Activated CD8-positive, alpha-beta T cell treated with anti-CD3 and anti-CD28 coated beads for 36 hours (primary cell): Measurements from ENCODE around the gene BMF. TPM values are rescaled to one million over a fixed set of nuclear protein-coding genes. Genes with fewer than 3 reads are reported as not detected.

Source experiments
- ATAC-seq: fragments of 200-7000 bp; cut with Tn5 transposase; one replicate; pipeline ENCODE4 v1.10.0; 2021; ENCODE audit warnings: mild to moderate bottlenecking, moderate library complexity
- CTCF ChIA-PET: fragments of 350-600 bp; sonication (Branson Sonifier 250); formaldehyde crosslinking; loops from one replicate; lab custom pipeline; 2021; ENCODE audit warnings: antibody characterized with exemption; lab: Charles Lee
- POLR2A ChIA-PET: fragments of 350-600 bp; sonication (Branson Sonifier 250); formaldehyde crosslinking; loops from one replicate; lab custom pipeline; 2021; ENCODE audit warnings: antibody characterized with exemption; lab: Charles Lee
- DNase-seq: peaks from one replicate; pipeline ENCODE4 v3.0.0-alpha.2; 2020
- H3K27ac Mint-ChIP-seq: one replicate; pipeline ENCODE4 v1.8.0; 2021; ENCODE audit warnings: mild to moderate bottlenecking, mixed read lengths
- H3K27me3 Mint-ChIP-seq: one replicate; pipeline ENCODE4 v1.8.0; 2021; ENCODE audit warnings: mixed read lengths
- H3K36me3 Mint-ChIP-seq: one replicate; pipeline ENCODE4 v1.8.0; 2021; ENCODE audit warnings: low read depth, mixed read lengths
- H3K4me1 Mint-ChIP-seq: one replicate; pipeline ENCODE4 v1.8.0; 2021; ENCODE audit warnings: low read depth, mixed read lengths
- H3K4me3 Mint-ChIP-seq: one replicate; pipeline ENCODE4 v1.8.0; 2021; ENCODE audit warnings: mild to moderate bottlenecking, moderate library complexity, mixed read lengths
- H3K9me3 Mint-ChIP-seq: one replicate; pipeline ENCODE4 v1.8.0; 2021; ENCODE audit warnings: mixed read lengths
- intact Hi-C: fragments of 100-400 bp; cut with micrococcal nuclease; formaldehyde crosslinking; loops from one replicate; pipeline ENCODE4 v1.10.0; 2022
- total RNA-seq, 2 experiments: library from RNA; stranded (reverse); gene quantifications; one replicate each; pipeline ENCODE4 v1.2.3, GENCODE V29; 2021
- TF ChIP-seq, protein P1 (sequence below): fragments of 200-600 bp; IDR thresholded peaks from one replicate; pipeline ENCODE4 v1.8.0; 2022; ENCODE audit warnings: antibody characterized with exemption, mild to moderate bottlenecking

The BMF gene
- total RNA-seq, 2 experiments from 2014 or later = 4.2 to 4.3 TPM

DNA sequence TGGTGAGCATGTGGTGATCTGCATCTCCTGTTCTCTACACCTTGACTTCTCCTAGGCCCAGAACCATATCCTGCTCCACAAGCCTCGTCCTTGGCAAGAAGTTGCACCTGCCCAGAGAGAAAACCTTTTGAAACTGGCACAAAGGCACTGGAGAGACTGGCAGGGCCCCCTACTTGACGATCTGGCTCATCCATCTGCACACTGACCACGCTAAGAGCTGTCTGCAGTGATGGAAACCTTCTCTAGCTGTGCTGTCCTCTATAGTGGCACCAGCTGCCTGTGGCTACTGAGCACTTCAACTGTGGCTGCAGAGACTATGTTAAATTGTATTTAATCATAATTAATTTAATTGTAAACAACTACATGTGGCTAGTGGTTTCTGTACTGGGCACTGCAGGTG, 43.5 kb downstream of the BMF start:
- H3K9me3 Mint-ChIP-seq = no peaks in the 10 kb centered on the region
- ATAC-seq = no peak
- ChIA-PET CTCF (no interaction called here), POLR2A (interaction anchor here (2.1 kb wide), 1 partner anchor 28 kb away, joined by 6 read pairs; no protein-coding TSS in a partner anchor)
- no peak overlapping the region for H3K4me3 Mint-ChIP-seq
- no peak overlapping the region for H3K27ac Mint-ChIP-seq
- peaks cover 19% of the 10 kb centered on the region for H3K4me1 Mint-ChIP-seq
- TF ChIP-seq, protein P1, sequence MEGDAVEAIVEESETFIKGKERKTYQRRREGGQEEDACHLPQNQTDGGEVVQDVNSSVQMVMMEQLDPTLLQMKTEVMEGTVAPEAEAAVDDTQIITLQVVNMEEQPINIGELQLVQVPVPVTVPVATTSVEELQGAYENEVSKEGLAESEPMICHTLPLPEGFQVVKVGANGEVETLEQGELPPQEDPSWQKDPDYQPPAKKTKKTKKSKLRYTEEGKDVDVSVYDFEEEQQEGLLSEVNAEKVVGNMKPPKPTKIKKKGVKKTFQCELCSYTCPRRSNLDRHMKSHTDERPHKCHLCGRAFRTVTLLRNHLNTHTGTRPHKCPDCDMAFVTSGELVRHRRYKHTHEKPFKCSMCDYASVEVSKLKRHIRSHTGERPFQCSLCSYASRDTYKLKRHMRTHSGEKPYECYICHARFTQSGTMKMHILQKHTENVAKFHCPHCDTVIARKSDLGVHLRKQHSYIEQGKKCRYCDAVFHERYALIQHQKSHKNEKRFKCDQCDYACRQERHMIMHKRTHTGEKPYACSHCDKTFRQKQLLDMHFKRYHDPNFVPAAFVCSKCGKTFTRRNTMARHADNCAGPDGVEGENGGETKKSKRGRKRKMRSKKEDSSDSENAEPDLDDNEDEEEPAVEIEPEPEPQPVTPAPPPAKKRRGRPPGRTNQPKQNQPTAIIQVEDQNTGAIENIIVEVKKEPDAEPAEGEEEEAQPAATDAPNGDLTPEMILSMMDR = no peak
- no peaks in the 10 kb centered on the region for H3K27me3 Mint-ChIP-seq
- intact Hi-C loops = no loop called here
- no peak for DNase-seq
- H3K36me3 Mint-ChIP-seq = peaks cover 5% of the 10 kb centered on the region

DNA sequence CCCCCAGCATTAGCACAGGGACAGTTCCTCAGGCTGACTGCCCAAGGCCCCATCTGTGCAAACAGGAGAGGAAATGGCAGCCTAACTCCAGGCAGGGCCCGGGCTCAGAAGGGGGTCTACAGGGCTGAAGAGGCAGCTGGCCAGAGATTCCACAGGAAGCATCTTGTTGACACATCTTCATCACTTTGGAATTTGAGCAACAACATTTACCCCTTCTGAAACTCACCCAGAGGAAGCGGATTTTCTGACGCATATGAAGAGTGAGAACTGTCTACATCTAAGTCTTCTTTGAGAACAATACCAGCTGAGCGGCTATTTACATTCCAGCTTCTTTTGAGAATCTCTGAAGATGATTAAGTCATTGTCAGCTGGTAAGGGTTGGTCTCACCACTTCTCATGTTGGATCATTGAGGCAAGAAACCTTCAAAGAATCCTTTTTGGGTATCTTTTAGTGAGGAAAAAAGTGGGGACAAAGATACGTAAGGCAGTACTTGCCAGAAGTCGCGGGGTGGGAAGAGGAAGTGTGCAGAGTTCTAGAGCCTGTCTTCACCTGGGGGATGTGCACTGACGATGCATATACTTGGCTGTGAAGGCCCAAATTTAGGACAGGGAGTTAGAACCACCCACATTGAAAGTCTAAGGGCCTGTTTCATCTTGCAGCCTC, 44.3 kb downstream of the BMF start:
- DNase-seq = peak; percentile 21

DNA sequence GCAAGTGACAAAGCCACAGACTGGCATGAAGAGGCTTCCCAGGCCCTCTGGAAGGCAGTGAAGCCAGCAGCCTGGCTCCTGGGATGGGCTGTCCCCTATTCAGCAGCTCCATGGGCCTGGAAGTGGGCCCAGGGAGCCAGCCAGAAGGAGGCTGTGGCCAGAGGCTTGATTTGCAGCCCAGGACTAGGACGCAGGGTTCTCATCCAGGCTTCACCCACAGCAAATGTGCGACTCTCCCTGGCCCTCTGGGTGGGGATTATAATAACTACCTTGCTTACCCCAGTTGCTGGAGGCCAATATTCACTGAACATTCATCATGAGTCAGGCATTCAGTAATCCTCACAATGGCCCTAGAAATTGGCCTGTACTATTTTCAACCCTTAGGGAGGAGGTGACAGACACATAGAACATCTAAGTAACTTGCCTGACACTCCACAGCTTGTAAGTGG, 45.1 kb downstream of the BMF start:
- peaks cover 5% of the 10 kb centered on the region for H3K36me3 Mint-ChIP-seq
- TF ChIP-seq, protein P1 = no peak
- no peak overlapping the region for H3K4me3 Mint-ChIP-seq
- H3K27me3 Mint-ChIP-seq = no peaks in the 10 kb centered on the region
- DNase-seq (no peak), ATAC-seq (no peak)
- no peaks in the 10 kb centered on the region for H3K9me3 Mint-ChIP-seq
- H3K27ac Mint-ChIP-seq = peak overlapping the region; percentile 8
- ChIA-PET CTCF (interaction anchor here (1.3 to 7.0 kb wide), 2 partner anchors 40 to 210 kb away, joined by 4 to 53 read pairs; no protein-coding TSS in a partner anchor), POLR2A (interaction anchor here (0.9 to 2.5 kb wide), 4 partner anchors 9 to 18 kb away, joined by 3 to 8 read pairs (median 4); no protein-coding TSS in a partner anchor)
- peaks cover 26% of the 10 kb centered on the region for H3K4me1 Mint-ChIP-seq
- intact Hi-C loops = no loop called here

More for the DNA sequence above, 44.3 kb downstream of the BMF start:
- peak; percentile 67 for ATAC-seq
- H3K4me1 Mint-ChIP-seq = peaks cover 24% of the 10 kb centered on the region
- ChIA-PET POLR2A (interaction anchor here (1.2 to 2.5 kb wide), 2 partner anchors 16 to 19 kb away, joined by 3 to 8 read pairs; no protein-coding TSS in a partner anchor), CTCF (no interaction called here)
- intact Hi-C loops = no loop called here
- peak overlapping the region; percentile 31 for H3K27ac Mint-ChIP-seq
- no peaks in the 10 kb centered on the region for H3K9me3 Mint-ChIP-seq
- H3K36me3 Mint-ChIP-seq = peaks cover 5% of the 10 kb centered on the region
- H3K27me3 Mint-ChIP-seq = no peaks in the 10 kb centered on the region
- TF ChIP-seq, protein P1 = no peak
- no peak overlapping the region for H3K4me3 Mint-ChIP-seq

DNA sequence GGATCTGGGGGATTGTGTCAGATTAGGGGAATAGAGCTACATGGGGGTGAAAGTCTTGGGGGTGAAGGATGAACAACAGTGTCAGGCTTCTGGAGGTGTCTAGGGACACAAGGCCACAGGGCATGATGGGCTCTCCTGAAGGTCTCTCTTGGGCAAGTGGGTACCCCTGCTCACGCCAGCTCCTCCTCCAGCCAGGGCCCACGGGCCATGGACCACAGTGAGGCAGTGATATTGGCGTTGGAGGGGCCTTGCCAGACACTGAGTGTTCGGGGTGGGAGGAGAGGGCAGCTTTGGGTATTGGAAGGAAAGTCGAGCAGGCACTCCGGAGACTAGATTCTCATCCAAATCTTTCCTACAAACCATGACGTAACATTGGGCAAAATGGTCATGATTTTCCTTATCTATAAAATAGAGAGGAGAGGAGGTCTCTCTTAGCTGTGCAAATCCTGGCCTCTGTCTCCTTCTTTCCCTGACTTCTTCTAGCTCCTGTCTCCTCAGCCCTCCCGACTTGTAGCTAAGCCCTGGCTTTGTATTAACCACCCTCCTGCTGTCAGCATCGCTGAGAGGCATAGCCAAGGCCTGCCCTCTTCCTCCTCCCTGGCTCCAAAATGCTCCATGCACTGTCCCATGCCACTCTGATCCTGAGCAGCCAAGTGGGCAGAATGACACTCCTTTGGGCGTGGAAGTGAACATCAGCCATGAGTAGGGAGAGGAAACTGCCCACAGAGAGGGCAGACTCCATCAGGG, 45.7 kb downstream of the BMF start:
- no peak overlapping the region for H3K27ac Mint-ChIP-seq

More for the DNA sequence above, 45.7 kb downstream of the BMF start:
- no peak for ATAC-seq
- TF ChIP-seq, protein P1 = no peak
- POLR2A ChIA-PET = interaction anchor here (0.9 to 2.5 kb wide), 5 partner anchors 9 to 17 kb away, joined by 3 to 8 read pairs (median 4); no protein-coding TSS in a partner anchor
- CTCF ChIA-PET = interaction anchor here (1.1 to 7.0 kb wide), 3 partner anchors 22 to 210 kb away, joined by 3 to 53 read pairs (median 4); no protein-coding TSS in a partner anchor
- Mint-ChIP-seq H3K4me3 (no peak overlapping the region), H3K4me1 (peaks cover 32% of the 10 kb centered on the region), H3K36me3 (peaks cover 5% of the 10 kb centered on the region), H3K9me3 (no peaks in the 10 kb centered on the region), H3K27me3 (no peaks in the 10 kb centered on the region)
- no peak for DNase-seq
- intact Hi-C loops = no loop called here
